Kidney (tissue), 14 donors: ENCODE measurements around the gene NGF. TPM values are rescaled to one million over a fixed set of nuclear protein-coding genes. Genes with fewer than 3 reads are reported as not detected.

Experiments
- DNase-seq, 5 donors: peaks; one replicate each; pipeline ENCODE4 v3.0.0-alpha.2; 2013 to 2020
- FAIRE-seq: peaks from 2 replicates; lab custom pipeline; 2012; peaks lifted over from hg19 to GRCh38; lab: Jason Lieb, UNC
- H3K27ac ChIP-seq, 2 donors: one replicate each; pipeline ENCODE4 v1.7.0; 2013; ENCODE audit warnings: low read depth in 2 of 2, low read length in 2 of 2, inconsistent platforms in 1 of 2
- H3K27me3 ChIP-seq: one replicate; pipeline ENCODE4 v1.7.1; 2013; ENCODE audit warnings: low read length, inconsistent platforms; ENCODE audit not compliant: control insufficient read depth, insufficient read depth
- H3K36me3 ChIP-seq, 3 donors: one replicate each; pipeline versions ENCODE4 v1.7.0 to v1.7.1; 2013; ENCODE audit warnings: low read length in 3 of 3, control low read depth in 1 of 3, inconsistent platforms in 1 of 3; ENCODE audit not compliant: insufficient read depth in 3 of 3, control insufficient read depth in 2 of 3
- H3K4me1 ChIP-seq, 3 donors: one replicate each; pipeline versions ENCODE4 v1.7.0 to v1.7.1; 2013; ENCODE audit warnings: low read length in 3 of 3, inconsistent platforms in 1 of 3, low read depth in 1 of 3; ENCODE audit not compliant: control insufficient read depth in 2 of 3, insufficient read depth in 2 of 3
- H3K4me3 ChIP-seq, 3 donors: one replicate each; pipeline versions ENCODE4 v1.7.0 to v1.8.1; 2013; ENCODE audit warnings: low read length in 3 of 3, control low read depth in 1 of 3, inconsistent platforms in 1 of 3
- H3K9ac ChIP-seq, 3 donors: one replicate each; pipeline versions ENCODE4 v1.7.0 to v1.7.1; 2013; ENCODE audit warnings: low read length in 3 of 3, control low read depth in 1 of 3, inconsistent platforms in 1 of 3
- H3K9me3 ChIP-seq, 3 donors: one replicate each; pipeline versions ENCODE4 v1.7.0 to v1.7.1; 2013; ENCODE audit warnings: low read length in 3 of 3, control low read depth in 1 of 3, inconsistent platforms in 1 of 3; ENCODE audit not compliant: control insufficient read depth in 2 of 3, insufficient read depth in 1 of 3
- intact Hi-C: fragments of 100-400 bp; cut with DNase I; formaldehyde crosslinking; loops from one replicate; pipeline ENCODE4 v1.11.1; 2022
- polyA plus RNA-seq: library from polyadenylated mRNA; stranded (reverse); fragments of 350-450 nt; fragmentation: Illumina TruSeq; extraction: RNeasy Lipid Tissue Mini Kit (QIAGEN cat#74804); gene quantifications from one replicate; pipeline ENCODE4 v1.2.3, GENCODE V29; 2014; ENCODE audit warnings: low read depth, low replicate concordance; ENCODE audit not compliant: insufficient read depth
- total RNA-seq: library from RNA; stranded (reverse); fragmentation: NEBNext Ultra II Directional; extraction: Animal tissue kit (Norgen Biotek cat#: 25700); gene quantifications from one replicate; pipeline ENCODE4 v1.2.1, GENCODE V29; 2021
- TF ChIP-seq, protein P1 (sequence below): IDR thresholded peaks from 3 replicates; pipeline ENCODE4 v1.5.1; 2012; ENCODE audit warnings: mild to moderate bottlenecking, moderate library complexity, borderline replicate concordance; ENCODE audit not compliant: insufficient read depth; ENCODE audit errors: extremely low read depth
- donor health status: control.
- donor health status: control.
- donor health status: control.
- donor health status: control.
- donor health status: control.
- donor health status: DM: yes; HTN: yes; CAD: no.
- donor health status: Normal renal cell carcinoma (clear cell type).

Gene NGF
- total and polyA plus RNA-seq, 2 donors from 2014 or later: 1.2 to 6.0 TPM

- Histone ChIP-seq H3K27me3 (no peaks in the 10 kb centered on the region), H3K36me3 (no peaks in the 10 kb centered on the region), H3K27ac (no peak overlapping the region), H3K4me1 (peaks cover 0 to 2% (median 0%) of the 10 kb centered on the region in 3 donors), H3K4me3 (no peak overlapping the region), H3K9ac (no peak overlapping the region), H3K9me3 (no peaks in the 10 kb centered on the region)
- no peak for DNase-seq
- TF ChIP-seq, protein P1, sequence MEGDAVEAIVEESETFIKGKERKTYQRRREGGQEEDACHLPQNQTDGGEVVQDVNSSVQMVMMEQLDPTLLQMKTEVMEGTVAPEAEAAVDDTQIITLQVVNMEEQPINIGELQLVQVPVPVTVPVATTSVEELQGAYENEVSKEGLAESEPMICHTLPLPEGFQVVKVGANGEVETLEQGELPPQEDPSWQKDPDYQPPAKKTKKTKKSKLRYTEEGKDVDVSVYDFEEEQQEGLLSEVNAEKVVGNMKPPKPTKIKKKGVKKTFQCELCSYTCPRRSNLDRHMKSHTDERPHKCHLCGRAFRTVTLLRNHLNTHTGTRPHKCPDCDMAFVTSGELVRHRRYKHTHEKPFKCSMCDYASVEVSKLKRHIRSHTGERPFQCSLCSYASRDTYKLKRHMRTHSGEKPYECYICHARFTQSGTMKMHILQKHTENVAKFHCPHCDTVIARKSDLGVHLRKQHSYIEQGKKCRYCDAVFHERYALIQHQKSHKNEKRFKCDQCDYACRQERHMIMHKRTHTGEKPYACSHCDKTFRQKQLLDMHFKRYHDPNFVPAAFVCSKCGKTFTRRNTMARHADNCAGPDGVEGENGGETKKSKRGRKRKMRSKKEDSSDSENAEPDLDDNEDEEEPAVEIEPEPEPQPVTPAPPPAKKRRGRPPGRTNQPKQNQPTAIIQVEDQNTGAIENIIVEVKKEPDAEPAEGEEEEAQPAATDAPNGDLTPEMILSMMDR: no peak
- intact Hi-C loops: no loop called here
- no peak for FAIRE-seq
Observed at GRCh38 chr1:115296981-115297380, 41.1 kb downstream of the NGF start.

GRCh38 chr1:115295904-115296696, 41.9 kb downstream of the NGF start:
- no peak for FAIRE-seq
- no peaks in the 10 kb centered on the region for H3K36me3 ChIP-seq
- no peak overlapping the region for H3K27ac ChIP-seq

DNA sequence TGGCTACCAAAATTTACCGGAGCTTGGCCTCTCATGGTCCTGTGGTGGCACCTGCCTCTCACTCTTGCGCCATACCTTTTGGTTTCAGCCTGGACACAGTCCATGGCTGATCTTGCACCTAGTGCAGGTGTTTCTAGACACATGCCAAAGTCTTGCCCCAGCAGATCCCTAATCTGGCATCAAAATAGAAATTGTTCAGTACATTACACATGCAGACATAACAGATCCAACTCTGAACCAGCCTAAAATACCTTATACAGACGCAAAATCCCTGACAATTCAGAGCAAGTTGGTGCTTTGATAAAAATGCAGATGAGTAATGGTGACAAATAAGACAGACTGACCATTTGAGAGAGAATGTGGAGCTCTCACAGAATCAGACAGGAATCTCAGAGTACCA, 44.1 kb downstream of the NGF start:
- no peak for FAIRE-seq
- no peaks in the 10 kb centered on the region for H3K9me3 ChIP-seq
- no peak overlapping the region for H3K27ac ChIP-seq
- H3K4me3 ChIP-seq: no peak overlapping the region
- intact Hi-C loops: no loop called here
- TF ChIP-seq, protein P1: no peak
- H3K9ac ChIP-seq: no peak overlapping the region
- no peak for DNase-seq
- no peaks in the 10 kb centered on the region for H3K36me3 ChIP-seq
- no peaks in the 10 kb centered on the region for H3K4me1 ChIP-seq
- no peaks in the 10 kb centered on the region for H3K27me3 ChIP-seq

More at GRCh38 chr1:115295904-115296696, 41.9 kb downstream of the NGF start:
- TF ChIP-seq, protein P1: no peak
- H3K27me3 ChIP-seq: no peaks in the 10 kb centered on the region
- no peak for DNase-seq
- peaks cover 0 to 2% (median 0%) of the 10 kb centered on the region in 3 donors for H3K4me1 ChIP-seq
- H3K9ac ChIP-seq: no peak overlapping the region
- H3K4me3 ChIP-seq: no peak overlapping the region
- H3K9me3 ChIP-seq: no peaks in the 10 kb centered on the region
- intact Hi-C loops: no loop called here
